Epithelial cell of prostate (primary cell): Measurements from ENCODE around the gene WWOX.
"Not testable (repeated sequence)": the region's sequence is repeated elsewhere in the genome, so short reads cannot be mapped to it uniquely, and the experiment has no call there.

Source experiments
- DNase-seq: peaks from one replicate; pipeline ENCODE4 v3.0.0-alpha.2; 2011; ENCODE audit warnings: low read depth, low spot score
- H3K27ac ChIP-seq: fragments of 450-650 bp; 2 replicates; pipeline ENCODE4 v1.5.1; 2017; ENCODE audit warnings: mild to moderate bottlenecking

Gene WWOX

DNA sequence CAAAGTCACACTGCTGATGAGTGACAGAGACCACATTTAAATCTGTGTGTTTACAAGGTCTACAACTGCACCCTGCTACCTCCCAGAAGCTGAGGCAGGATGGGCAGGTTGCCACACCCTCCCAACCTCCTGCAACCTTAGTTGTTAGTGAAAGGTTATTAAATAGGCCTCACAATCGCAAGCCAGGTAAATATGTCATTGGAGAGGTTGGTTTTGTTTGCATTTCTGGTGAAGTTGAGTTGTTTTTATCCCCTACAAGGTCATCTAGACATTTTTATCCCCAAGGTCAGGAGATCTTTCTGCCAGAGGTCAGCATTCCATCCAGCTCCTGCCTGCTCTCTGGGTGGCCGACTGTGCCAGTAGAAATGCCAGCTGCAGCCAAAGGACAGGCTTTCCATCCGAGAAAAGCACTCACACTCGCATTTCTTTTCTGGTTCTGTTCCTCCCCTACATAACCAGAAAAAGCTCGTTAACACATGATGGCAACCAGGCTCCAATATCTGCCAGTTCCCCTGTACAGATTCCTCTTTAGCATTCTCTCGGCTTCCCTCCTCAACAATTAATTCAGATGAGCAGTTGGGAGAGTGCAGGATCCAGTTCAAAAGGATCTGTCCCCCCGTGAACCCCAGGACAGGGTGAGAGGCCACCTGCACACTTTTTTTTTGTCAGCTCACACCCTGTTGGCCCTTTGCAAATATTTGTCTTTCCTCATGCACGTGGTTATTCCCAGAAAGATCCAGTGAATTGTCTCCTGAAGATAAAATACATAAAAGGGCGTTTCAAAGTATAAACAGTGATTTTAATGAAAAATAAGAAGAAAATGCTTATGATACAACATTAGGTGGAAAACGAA is 938.3 kb downstream of the WWOX start:
- DNase-seq, result no peak
- no peak overlapping the region for H3K27ac ChIP-seq

DNA sequence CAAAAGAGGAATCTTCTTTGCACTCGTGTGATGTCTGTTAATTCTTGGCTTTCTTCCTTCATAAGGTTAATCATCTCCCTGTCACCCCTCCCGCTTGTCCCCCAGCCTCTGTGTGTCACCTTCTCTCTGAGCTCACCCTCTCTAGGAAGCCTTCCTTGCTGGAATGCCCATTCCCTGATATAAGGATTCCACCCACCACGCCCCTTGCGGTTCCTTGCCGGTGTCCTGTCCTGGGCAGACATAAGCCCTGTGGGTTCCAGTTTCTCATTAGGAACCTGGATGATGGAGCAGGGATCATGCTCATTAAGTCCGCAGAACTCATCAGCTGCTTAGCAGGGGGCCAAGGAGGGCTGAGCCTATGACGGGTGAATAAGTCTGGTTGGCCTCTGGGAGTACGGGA is 941.8 kb downstream of the WWOX start:
- H3K27ac ChIP-seq, result no peak overlapping the region
- DNase-seq, result no peak

DNA sequence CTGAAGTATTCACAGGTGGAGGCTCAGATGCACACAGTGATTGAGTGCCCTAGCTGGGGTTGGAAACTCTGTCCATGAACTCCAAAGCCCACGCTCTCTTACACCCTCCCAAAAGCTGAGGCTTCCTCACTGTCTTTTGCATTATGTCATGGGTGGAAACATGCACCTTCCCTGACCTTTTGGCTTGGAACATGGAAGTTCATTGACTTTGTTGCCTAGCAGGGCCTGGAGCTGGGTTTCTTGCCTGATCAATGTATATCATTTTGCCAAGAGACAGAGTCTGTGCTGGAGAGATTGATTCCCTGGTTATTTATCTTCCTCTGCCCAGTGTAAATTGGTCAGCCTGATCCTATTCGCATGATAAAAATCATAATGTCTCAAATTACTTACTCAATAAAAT is 942.7 kb downstream of the WWOX start:
- no peak overlapping the region for H3K27ac ChIP-seq
- DNase-seq, result no peak

GRCh38 chr16:79042886-79043285 is 943.4 kb downstream of the WWOX start:
- no peak overlapping the region for H3K27ac ChIP-seq
- no peak for DNase-seq

DNA sequence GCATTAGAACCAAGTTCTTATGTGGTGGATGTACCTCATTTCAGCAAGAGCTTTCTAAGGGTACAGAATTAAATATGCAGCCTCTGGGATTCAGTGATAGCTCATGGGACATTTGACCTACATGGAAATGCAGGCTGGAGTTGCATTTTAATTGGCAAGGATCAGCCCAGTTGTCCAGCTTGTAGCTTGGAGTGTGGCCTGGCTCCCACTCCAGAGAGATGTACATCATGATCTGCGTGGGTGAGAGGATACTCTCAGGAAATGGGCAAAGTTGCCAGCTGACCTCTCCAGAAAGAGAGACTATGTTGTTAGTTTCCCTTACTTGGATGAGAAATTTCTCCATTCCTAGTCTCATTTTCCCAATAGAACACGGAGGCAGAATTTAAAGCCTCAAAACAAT is 945.7 kb downstream of the WWOX start:
- H3K27ac ChIP-seq, result no peak overlapping the region
- no peak for DNase-seq

DNA sequence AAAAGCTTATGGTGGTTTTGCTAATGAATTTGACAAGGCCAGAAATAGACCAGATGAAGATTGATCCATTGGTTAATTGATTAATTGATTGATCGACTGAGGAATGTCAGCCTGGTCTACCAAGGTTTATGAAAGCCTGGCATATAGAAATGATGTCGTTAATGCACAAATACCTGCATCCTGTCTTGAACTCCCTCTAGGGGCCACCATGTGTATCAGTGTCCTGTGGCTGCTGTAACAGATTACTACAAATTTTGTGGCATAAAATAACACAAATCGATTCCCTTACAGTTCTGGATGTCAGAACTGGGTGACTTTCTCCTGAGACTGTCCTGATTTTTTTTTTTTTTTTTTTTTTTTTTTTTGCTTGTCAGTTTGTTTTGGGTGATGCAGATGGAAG is 947.9 kb downstream of the WWOX start:
- no peak for DNase-seq
- H3K27ac ChIP-seq, result no peak overlapping the region

DNA sequence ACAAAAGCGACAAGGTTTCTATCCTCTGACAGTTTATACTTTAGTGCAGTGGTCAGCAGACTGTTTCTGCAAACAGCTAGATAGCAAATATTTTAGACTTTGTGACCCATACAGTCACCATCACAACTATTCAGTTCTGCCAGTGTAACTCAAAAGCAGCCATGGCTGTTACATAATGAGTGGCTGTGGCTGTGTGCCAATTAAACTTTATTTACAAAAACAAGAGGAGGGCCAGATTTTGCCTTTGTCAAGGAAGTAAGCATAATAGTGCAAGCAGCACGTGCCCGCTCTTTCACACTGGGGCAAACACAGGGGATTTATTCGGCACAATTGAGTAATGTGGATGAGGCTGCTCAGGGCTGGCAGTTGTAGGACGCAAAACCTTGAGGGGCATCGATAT is 949.6 kb downstream of the WWOX start:
- H3K27ac ChIP-seq, result no peak overlapping the region
- DNase-seq, result no peak

- no peak for DNase-seq
- H3K27ac ChIP-seq, result peak overlapping the region; percentile 31
Observed at GRCh38 chr16:79050063-79050462, 950.6 kb downstream of the WWOX start.

- peak overlapping the region; percentile 28 for H3K27ac ChIP-seq
- DNase-seq, result no peak
Observed at GRCh38 chr16:79051313-79051712, 951.9 kb downstream of the WWOX start.

- H3K27ac ChIP-seq, DNase-seq: not testable (repeated sequence)
Observed at GRCh38 chr16:79052198-79052597, 952.7 kb downstream of the WWOX start.

GRCh38 chr16:79053577-79053976 is 954.1 kb downstream of the WWOX start:
- H3K27ac ChIP-seq, result no peak overlapping the region
- no peak for DNase-seq

DNA sequence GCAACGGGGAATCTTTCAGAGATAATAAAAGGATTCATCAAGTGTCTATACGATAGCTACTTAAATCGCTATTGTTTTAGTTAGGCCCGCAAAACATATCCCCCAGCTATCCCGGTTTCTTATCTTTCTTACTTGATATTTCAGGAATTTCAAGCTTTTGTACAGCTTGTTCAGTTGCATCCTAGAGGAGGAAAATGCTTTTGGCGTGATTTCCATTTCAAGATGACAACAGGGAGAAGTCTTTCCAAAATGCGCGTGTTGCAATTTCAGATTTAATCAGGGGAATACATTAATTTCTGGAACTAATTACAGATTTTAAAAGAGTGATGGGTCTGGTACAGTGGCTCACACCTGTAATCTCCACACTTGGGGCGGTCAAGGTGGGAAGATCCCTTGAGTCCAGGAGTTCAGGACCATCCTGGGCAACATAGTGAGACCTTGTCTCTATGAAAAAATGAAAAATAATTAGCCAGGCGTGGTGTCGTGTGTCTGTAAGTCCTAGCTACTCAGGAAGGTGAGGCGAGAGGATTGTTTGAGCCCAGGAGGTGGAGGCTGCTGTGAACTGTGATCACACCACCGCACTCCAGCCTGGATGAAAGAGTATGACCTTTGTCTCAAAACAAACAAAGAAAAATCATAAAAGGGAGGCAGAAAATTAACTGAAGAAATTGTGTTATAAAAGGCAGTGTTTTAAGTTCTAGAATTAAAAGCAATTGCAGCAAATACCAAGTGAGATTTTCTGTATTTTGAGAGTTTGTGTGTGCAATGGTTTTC is 954.9 kb downstream of the WWOX start:
- DNase-seq, result no peak
- H3K27ac ChIP-seq, result no peak overlapping the region

- no peak for DNase-seq
- no peak overlapping the region for H3K27ac ChIP-seq
Observed at GRCh38 chr16:79055251-79055970, 956.0 kb downstream of the WWOX start.

DNA sequence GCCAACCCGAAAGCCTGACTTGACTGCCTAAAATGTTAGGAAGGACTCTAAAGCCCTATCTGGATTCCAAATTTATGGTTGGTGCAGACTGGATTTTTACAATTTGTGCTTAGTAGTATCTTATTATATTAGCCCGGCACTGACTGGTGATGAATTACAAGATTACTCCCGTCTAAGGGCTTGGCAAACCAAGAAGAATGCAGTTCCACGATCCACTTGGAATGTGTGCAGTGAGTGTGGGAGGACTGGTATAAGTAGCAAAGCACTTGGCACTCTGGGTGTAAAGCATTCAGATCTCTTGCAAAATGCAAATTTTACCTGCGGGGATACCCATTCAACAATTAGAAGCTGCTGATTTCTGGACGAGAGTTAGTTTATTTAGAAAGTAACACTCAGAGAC is 961.7 kb downstream of the WWOX start:
- DNase-seq, result no peak
- no peak overlapping the region for H3K27ac ChIP-seq

DNA sequence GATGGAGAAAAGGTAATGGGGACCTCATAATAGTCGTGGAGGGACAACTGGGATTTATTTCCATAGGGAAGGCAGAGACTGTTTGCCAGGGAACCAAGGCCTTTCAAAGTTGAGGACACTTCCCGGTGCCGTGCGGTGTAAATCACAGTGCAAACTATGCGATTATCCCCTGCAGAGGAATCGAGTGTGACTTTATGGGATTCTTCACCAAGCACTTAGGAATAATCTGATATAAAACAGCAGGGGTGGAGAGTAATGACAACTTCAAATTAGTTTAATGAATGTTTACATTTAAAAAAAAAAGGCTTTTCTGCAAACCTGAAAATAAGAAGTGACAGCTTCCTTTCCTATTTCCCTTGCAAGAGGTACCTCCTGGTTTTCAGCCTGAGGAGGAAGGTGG is 962.9 kb downstream of the WWOX start:
- no peak overlapping the region for H3K27ac ChIP-seq
- no peak for DNase-seq

- no peak overlapping the region for H3K27ac ChIP-seq
- no peak for DNase-seq
Observed at GRCh38 chr16:79062821-79063220, 963.4 kb downstream of the WWOX start.

DNA sequence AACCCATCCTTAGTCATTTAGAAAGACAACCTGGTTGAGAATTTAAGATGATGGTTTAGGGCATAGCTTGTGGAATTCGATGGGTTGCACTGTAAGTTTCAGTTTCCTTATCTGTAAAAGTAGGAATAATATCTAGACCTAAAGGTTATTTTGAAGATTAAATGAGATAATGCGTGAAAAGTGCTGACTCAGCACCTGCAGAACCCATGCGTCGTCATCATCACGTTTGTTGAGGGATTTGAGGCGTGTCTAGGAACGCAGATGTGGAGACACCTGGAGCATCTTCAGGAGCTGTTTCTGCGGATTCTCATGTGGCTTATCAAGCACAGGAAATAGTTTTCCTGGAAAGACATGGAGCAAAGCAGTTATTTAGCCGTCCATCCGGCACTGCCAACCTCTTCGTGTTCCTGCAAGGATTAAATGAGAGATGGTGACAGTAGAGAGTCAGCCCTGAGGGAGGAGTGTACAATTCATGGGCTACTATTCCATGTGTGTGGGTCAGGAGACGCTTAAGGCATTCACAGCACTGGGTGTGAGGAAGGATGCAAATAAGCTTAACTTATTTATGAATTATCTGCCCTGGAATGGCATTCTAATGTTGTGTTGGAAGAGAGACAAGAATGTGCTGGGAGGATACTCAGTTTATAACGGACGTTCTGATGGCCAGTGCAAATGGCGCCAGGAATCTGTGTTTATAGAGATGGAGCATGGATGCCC is 965.0 kb downstream of the WWOX start:
- no peak for DNase-seq
- no peak overlapping the region for H3K27ac ChIP-seq

DNA sequence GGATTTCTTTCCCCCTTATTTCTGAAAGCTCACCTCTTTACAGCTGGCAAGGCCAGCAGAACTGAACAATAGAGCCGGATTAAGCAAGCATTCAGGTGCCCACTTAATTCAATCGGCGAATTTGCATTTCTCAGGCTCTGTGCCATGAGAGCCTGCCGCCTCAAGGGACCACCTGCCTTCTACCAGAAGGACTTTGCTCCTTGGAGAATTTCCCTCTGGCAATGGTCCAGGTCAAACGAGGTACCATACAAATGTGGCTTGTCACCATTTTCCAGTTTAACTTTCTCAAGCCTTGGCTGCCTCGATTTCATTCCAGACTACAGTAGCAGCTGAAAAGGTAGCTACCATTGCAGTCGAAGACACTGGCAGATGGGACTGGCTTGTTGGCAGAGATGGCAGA is 967.1 kb downstream of the WWOX start:
- DNase-seq, result no peak
- H3K27ac ChIP-seq, result no peak overlapping the region

- no peak overlapping the region for H3K27ac ChIP-seq
Observed at GRCh38 chr16:79067600-79067999, 968.1 kb downstream of the WWOX start.

GRCh38 chr16:79069121-79069520 is 969.7 kb downstream of the WWOX start:
- H3K27ac ChIP-seq, result no peak overlapping the region
- DNase-seq, result no peak

More at GRCh38 chr16:79067600-79067999, 968.1 kb downstream of the WWOX start:
- peak; percentile 31 for DNase-seq
